Activated CD4-positive, alpha-beta T cell treated with anti-CD3 and anti-CD28 coated beads, Interleukin-2, amount 10 ng/mL, durations not matched to agents 7 days and 5 days (primary cell): Measurements from ENCODE around the gene USP20. TPM values are rescaled to one million over a fixed set of nuclear protein-coding genes. Genes with fewer than 3 reads are reported as not detected.

ENCODE experiments used
- CTCF ChIA-PET: fragments of 350-600 bp; sonication (Branson Sonifier 250); formaldehyde crosslinking; loops from one replicate; lab custom pipeline; 2021; ENCODE audit warnings: antibody characterized with exemption; lab: Charles Lee
- POLR2A ChIA-PET: fragments of 350-600 bp; sonication (Branson Sonifier 250); formaldehyde crosslinking; loops from one replicate; lab custom pipeline; 2021; ENCODE audit warnings: antibody characterized with exemption; lab: Charles Lee
- DNase-seq: peaks from one replicate; pipeline ENCODE4 v3.0.0-alpha.2; 2020
- H3K27ac Mint-ChIP-seq: one replicate; pipeline ENCODE4 v1.8.0; 2021; ENCODE audit warnings: mild to moderate bottlenecking, moderate library complexity, mixed read lengths
- H3K27me3 Mint-ChIP-seq: one replicate; pipeline ENCODE4 v1.8.0; 2021; ENCODE audit warnings: mixed read lengths
- H3K36me3 Mint-ChIP-seq: one replicate; pipeline ENCODE4 v1.8.0; 2021; ENCODE audit warnings: low read depth, mixed read lengths
- H3K4me1 Mint-ChIP-seq: one replicate; pipeline ENCODE4 v1.8.0; 2021; ENCODE audit warnings: mixed read lengths
- H3K4me3 Mint-ChIP-seq: one replicate; pipeline ENCODE4 v1.8.0; 2021; ENCODE audit warnings: mild to moderate bottlenecking, moderate library complexity, mixed read lengths
- H3K9me3 Mint-ChIP-seq: one replicate; pipeline ENCODE4 v1.8.0; 2021; ENCODE audit warnings: mixed read lengths
- total RNA-seq, 2 experiments: library from RNA; stranded (reverse); gene quantifications; one replicate each; pipeline ENCODE4 v1.2.3, GENCODE V29; 2021

USP20 gene
- total RNA-seq, 2 experiments from 2014 or later = 90.8 to 105 TPM

GRCh38 chr9:129848712-129849441 lies 13.6 kb downstream of the USP20 start:
- H3K27me3 Mint-ChIP-seq = no peaks in the 10 kb centered on the region
- peaks cover 48% of the 10 kb centered on the region for H3K4me1 Mint-ChIP-seq
- H3K9me3 Mint-ChIP-seq = no peaks in the 10 kb centered on the region
- peaks cover 39% of the 10 kb centered on the region for H3K36me3 Mint-ChIP-seq
- no peak for DNase-seq
- ChIA-PET CTCF (interaction anchor here (1.1 kb wide), 1 partner anchor 12 kb away, joined by 4 read pairs; no protein-coding TSS in a partner anchor), POLR2A (no interaction called here)
- no peak overlapping the region for H3K27ac Mint-ChIP-seq
- H3K4me3 Mint-ChIP-seq = no peak overlapping the region

DNA sequence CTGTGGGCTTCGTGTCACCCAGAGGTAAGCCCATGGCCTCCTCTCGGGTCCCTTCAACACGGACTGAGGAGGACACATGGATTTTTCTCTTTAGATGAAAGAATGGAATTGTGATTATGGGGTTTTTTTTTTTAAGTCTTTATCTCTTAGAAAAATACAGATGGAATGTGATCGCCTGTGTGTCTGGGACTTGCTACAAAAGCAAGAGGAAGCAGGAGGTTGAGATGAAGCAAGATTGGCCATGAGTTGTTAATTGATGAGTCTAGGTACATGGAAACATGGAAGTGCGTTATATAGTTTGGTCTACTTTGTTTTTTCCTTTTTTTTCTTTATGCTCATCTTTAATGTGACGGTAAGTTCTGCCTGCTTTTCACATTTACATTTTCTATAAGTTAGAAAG lies 14.6 kb downstream of the USP20 start:
- ChIA-PET CTCF (interaction anchor here (1.1 kb wide), 1 partner anchor 11 kb away, joined by 4 read pairs; no protein-coding TSS in a partner anchor), POLR2A (interaction anchor here (0.6 kb wide), 1 partner anchor 13 kb away, joined by 4 read pairs; no protein-coding TSS in a partner anchor)
- no peak for DNase-seq
- Mint-ChIP-seq H3K27me3 (no peaks in the 10 kb centered on the region), H3K9me3 (no peaks in the 10 kb centered on the region), H3K4me1 (peaks cover 53% of the 10 kb centered on the region), H3K4me3 (no peak overlapping the region), H3K27ac (no peak overlapping the region), H3K36me3 (peaks cover 49% of the 10 kb centered on the region)

DNA sequence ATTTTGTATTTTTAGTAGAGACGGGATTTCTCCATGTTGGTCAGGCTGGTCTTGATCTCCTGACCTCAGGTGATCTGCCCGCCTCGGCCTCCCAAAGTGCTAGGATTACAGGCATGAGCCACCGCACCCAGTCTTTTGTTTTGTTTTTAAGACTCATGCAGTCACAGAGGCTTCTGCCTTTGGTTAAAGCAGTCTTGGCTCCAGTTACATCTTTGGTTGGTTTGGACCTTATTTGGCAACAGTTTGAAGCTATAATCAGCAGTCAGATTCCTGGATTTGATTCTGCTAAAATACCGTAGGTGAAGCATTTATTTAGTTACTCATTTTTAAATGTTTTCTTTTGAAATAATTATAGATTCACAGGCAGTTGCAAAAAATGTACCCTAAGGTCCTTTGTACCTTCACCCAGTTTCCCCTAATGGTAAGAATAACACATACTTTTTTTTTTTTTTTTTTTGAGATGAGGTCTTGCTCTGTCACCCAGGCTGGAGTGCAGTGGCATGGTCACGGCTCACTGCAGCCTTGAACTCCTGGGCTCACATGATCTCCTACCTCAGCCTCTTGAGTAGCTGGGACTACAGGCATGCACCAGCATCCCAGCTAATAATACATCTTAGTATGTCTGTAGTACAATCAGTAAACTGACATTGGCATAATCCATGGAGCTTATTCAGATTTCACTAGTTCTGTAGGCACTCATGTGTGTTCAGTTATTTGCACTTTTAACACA lies 15.7 kb downstream of the USP20 start:
- Mint-ChIP-seq H3K36me3 (peaks cover 56% of the 10 kb centered on the region), H3K4me1 (peaks cover 56% of the 10 kb centered on the region), H3K4me3 (no peak overlapping the region), H3K27ac (no peak overlapping the region), H3K27me3 (no peaks in the 10 kb centered on the region), H3K9me3 (no peaks in the 10 kb centered on the region)
- CTCF ChIA-PET = interaction anchor here (1.0 to 1.5 kb wide), 3 partner anchors 9 to 12 kb away, joined by 3 read pairs; no protein-coding TSS in a partner anchor
- POLR2A ChIA-PET = interaction anchor here (1.1 kb wide), 1 partner anchor 12 kb away, joined by 3 read pairs; no protein-coding TSS in a partner anchor
- DNase-seq = no peak

DNA sequence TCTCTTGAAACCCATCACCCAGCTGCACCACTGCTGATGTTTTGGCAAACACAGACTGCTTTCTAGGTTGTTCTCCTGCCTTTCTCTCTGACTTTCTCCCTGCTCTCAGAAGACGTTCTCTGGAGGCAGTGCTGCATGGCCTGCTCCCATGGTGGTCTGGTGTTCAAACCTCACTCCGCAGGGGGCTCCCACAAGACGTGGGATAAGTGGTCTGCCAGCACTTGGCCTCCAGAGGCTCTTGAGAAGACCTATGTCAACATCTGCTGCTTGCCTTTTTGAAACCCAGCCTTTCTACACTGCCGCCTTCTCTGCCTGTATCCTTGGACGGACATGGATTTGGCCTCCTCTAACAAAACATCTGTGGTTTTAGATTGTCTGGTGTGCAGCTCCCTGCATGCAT lies 16.6 kb downstream of the USP20 start:
- ChIA-PET POLR2A (interaction anchor here (1.1 kb wide), 1 partner anchor 13 kb away, joined by 3 read pairs; no protein-coding TSS in a partner anchor), CTCF (interaction anchor here (1.0 to 1.5 kb wide), 4 partner anchors 9 to 11 kb away, joined by 3 read pairs; no protein-coding TSS in a partner anchor)
- Mint-ChIP-seq H3K4me3 (no peak overlapping the region), H3K27me3 (no peaks in the 10 kb centered on the region), H3K4me1 (peaks cover 63% of the 10 kb centered on the region), H3K36me3 (peaks cover 62% of the 10 kb centered on the region), H3K9me3 (no peaks in the 10 kb centered on the region), H3K27ac (peak overlapping the region; percentile 67)
- no peak for DNase-seq

DNA sequence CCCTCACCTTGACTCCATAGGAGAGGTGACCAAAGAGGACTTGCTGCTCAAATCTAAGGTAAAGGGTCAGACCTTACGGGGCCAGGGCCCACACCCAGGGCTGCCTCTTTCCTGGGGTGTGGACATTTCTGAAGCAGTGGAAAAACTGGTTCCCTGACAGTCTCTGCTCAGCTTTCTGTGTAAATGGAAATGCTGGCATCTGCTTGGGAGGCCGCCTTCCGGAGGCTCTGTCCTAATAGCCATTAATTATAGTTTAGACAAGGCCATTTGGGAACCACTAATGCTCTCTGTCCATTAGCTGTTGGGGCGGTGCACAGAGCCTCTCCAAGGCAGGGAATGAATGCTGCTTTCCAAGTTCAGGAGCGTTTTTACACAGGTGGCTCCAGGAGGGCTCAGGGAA lies 17.3 kb downstream of the USP20 start:
- Mint-ChIP-seq H3K36me3 (peaks cover 66% of the 10 kb centered on the region), H3K4me1 (peaks cover 66% of the 10 kb centered on the region)
- POLR2A ChIA-PET = no interaction called here

DNA sequence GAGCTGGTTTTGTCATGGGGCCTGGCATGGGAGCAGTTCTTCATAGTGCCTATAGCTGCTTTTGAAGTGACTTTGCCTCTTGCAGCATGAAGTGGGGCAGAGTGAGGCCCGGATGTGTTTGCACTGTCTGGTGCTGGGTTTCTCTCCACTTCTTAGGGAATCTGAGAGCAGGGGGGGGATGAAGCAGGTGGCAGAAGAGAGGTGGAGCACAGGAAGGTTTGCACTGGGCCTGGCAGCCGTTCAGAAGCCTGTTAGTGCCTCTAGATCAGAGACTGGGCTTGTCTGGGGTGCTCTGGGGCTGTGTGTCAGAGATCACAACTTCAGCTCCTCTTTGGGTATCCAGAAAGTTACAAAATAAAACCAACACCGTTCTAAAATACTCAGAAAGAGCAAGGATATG lies 18.4 kb downstream of the USP20 start:
- CTCF ChIA-PET = interaction anchor here (0.9 to 2.2 kb wide), 3 partner anchors 10 to 117 kb away, joined by 3 to 9 read pairs (median 5); no protein-coding TSS in a partner anchor

More for the DNA sequence above, 17.3 kb downstream of the USP20 start:
- no peak overlapping the region for H3K4me3 Mint-ChIP-seq
- H3K27me3 Mint-ChIP-seq = no peaks in the 10 kb centered on the region
- no peak for DNase-seq
- CTCF ChIA-PET = interaction anchor here (0.9 to 1.7 kb wide), 3 partner anchors 11 to 115 kb away, joined by 3 to 5 read pairs (median 3); no protein-coding TSS in a partner anchor
- no peaks in the 10 kb centered on the region for H3K9me3 Mint-ChIP-seq
- H3K27ac Mint-ChIP-seq = no peak overlapping the region

DNA sequence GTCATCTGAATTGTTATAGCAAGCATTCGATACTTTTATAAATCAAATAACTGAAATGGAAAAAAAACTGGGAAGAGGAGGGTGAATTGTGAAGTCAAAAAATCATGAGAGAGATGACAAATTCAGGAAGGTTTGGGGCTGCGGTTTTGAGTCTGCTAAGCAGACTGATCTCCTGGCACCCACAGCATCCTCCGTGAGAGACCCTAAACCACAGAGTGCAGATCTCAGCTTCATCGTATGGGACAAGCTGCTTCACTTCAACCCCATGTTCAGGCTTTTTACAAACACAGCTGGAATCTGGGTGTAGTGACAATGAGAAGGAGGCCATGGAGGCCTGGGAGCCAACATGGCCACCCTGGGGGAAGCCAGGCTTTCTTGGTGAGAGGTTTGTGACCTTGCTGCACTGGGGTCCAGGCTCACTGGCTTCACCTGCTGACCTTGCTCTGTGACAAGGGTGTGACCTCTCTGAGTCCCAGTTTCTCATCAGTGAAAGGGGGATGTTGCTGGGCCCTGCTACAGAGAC lies 19.4 kb downstream of the USP20 start:
- Mint-ChIP-seq H3K4me3 (peak overlapping the region; percentile 15), H3K36me3 (peaks cover 76% of the 10 kb centered on the region), H3K27me3 (no peaks in the 10 kb centered on the region), H3K4me1 (peaks cover 71% of the 10 kb centered on the region), H3K27ac (peak overlapping the region; percentile 81), H3K9me3 (no peaks in the 10 kb centered on the region)
- peak; percentile 34 for DNase-seq
- POLR2A ChIA-PET = interaction anchor here (0.7 to 0.8 kb wide), 2 partner anchors 10 to 31 kb away, joined by 3 to 5 read pairs; no protein-coding TSS in a partner anchor
- CTCF ChIA-PET = interaction anchor here (0.6 to 2.2 kb wide), 3 partner anchors 12 to 48 kb away, joined by 3 to 9 read pairs (median 3); no protein-coding TSS in a partner anchor

More for the DNA sequence above, 18.4 kb downstream of the USP20 start:
- POLR2A ChIA-PET = no interaction called here
- no peak overlapping the region for H3K4me3 Mint-ChIP-seq
- H3K27ac Mint-ChIP-seq = peak overlapping the region; percentile 48
- H3K27me3 Mint-ChIP-seq = no peaks in the 10 kb centered on the region
- H3K4me1 Mint-ChIP-seq = peaks cover 69% of the 10 kb centered on the region
- H3K36me3 Mint-ChIP-seq = peaks cover 70% of the 10 kb centered on the region
- no peak for DNase-seq
- H3K9me3 Mint-ChIP-seq = no peaks in the 10 kb centered on the region

DNA sequence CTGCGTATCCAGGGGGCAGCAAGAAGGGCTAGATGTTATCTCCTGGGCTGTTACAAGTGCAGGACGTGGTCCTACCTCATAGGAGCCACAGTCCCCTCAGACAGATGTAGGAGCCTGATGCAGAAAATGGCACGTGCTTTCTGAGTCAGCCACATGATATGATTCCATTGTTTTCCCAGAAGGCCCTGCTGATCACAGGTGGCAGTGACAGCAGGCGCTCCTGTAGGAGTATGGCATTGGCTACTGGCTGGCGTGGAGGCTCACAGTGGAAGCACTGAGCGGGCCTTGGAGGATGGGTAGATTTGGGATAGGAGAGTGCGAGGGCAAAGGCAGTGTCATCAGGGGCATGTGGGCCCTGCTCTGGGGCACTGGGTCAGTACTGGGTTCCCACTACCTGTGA lies 21.9 kb downstream of the USP20 start:
- H3K4me1 Mint-ChIP-seq = peaks cover 73% of the 10 kb centered on the region
- DNase-seq = no peak
- H3K36me3 Mint-ChIP-seq = peaks cover 75% of the 10 kb centered on the region
- CTCF ChIA-PET = no interaction called here
- no peak overlapping the region for H3K4me3 Mint-ChIP-seq
- no peaks in the 10 kb centered on the region for H3K9me3 Mint-ChIP-seq
- H3K27ac Mint-ChIP-seq = peak overlapping the region; percentile 60
- no peaks in the 10 kb centered on the region for H3K27me3 Mint-ChIP-seq
- POLR2A ChIA-PET = no interaction called here

- Mint-ChIP-seq H3K4me1 (peaks cover 75% of the 10 kb centered on the region), H3K9me3 (no peaks in the 10 kb centered on the region), H3K4me3 (no peak overlapping the region)
Measured at GRCh38 chr9:129858167-129858962, 23.1 kb downstream of the USP20 start.

GRCh38 chr9:129860653-129861446 lies 25.6 kb downstream of the USP20 start:
- Mint-ChIP-seq H3K27ac (peak overlapping the region; percentile 88), H3K4me1 (peaks cover 73% of the 10 kb centered on the region), H3K27me3 (no peaks in the 10 kb centered on the region), H3K9me3 (no peaks in the 10 kb centered on the region), H3K36me3 (peaks cover 68% of the 10 kb centered on the region), H3K4me3 (no peak overlapping the region)
- ChIA-PET POLR2A (no interaction called here), CTCF (interaction anchor here (0.5 to 1.9 kb wide), 9 partner anchors 10 to 98 kb away, joined by 3 to 6 read pairs (median 3); partner anchors contain the start of gene TOR1A)
- no peak for DNase-seq

More at GRCh38 chr9:129858167-129858962, 23.1 kb downstream of the USP20 start:
- Mint-ChIP-seq H3K27ac (peak overlapping the region; percentile 62), H3K36me3 (peaks cover 74% of the 10 kb centered on the region), H3K27me3 (no peaks in the 10 kb centered on the region)
- ChIA-PET CTCF (interaction anchor here (1.3 kb wide), 1 partner anchor 20 kb away, joined by 4 read pairs; no protein-coding TSS in a partner anchor), POLR2A (no interaction called here)
- no peak for DNase-seq

DNA sequence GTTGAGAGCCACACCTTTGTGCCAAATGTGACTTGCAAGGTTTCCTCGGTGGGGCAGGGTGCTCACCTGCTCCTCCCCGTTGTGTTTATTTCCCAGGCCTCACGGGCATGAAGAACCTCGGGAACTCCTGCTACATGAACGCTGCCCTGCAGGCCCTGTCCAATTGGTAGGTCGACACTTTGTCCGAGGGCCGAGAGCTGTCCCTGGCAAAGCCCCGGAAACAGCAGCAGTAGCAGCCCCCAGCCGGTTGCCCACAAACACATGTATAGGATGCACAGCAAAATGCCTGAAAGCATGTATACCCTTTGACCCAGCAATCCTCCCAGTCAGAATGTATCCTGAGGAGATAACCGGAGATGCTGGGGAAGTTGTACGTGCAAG lies 26.2 kb downstream of the USP20 start:
- Mint-ChIP-seq H3K27me3 (no peaks in the 10 kb centered on the region), H3K4me1 (peaks cover 74% of the 10 kb centered on the region), H3K9me3 (no peaks in the 10 kb centered on the region), H3K36me3 (peaks cover 69% of the 10 kb centered on the region), H3K27ac (peak overlapping the region; percentile 76), H3K4me3 (no peak overlapping the region)
- POLR2A ChIA-PET = no interaction called here
- DNase-seq = no peak
- CTCF ChIA-PET = interaction anchor here (0.5 to 1.9 kb wide), 4 partner anchors 17 to 25 kb away, joined by 3 to 6 read pairs (median 3); no protein-coding TSS in a partner anchor
